Nephron (organoid): ENCODE measurements around the gene PKN3.
"Not testable (repeated sequence)": the region's sequence is repeated elsewhere in the genome, so short reads cannot be mapped to it uniquely, and the experiment has no call there.

Experiments used
- H3K27ac Mint-ChIP-seq, 3 experiments: 2 replicates each; pipeline ENCODE4 v1.8.0; 2020; ENCODE audit warnings: mixed read lengths in 3 of 3, mild to moderate bottlenecking in 2 of 3, moderate library complexity in 1 of 3
- H3K27me3 Mint-ChIP-seq: 2 replicates; pipeline ENCODE4 v1.8.0; 2021; ENCODE audit warnings: low read depth, mild to moderate bottlenecking, moderate library complexity, mixed read lengths
- H3K36me3 Mint-ChIP-seq: 2 replicates; pipeline ENCODE4 v1.8.0; 2020; ENCODE audit warnings: low read depth, mixed read lengths
- H3K4me1 Mint-ChIP-seq: 2 replicates; pipeline ENCODE4 v1.8.0; 2020; ENCODE audit warnings: mixed read lengths
- H3K4me3 Mint-ChIP-seq, 3 experiments: 2 replicates each; pipeline ENCODE4 v1.8.0; 2020; ENCODE audit warnings: mild to moderate bottlenecking in 3 of 3, mixed read lengths in 3 of 3, moderate library complexity in 2 of 3
- H3K9me3 Mint-ChIP-seq: 2 replicates; pipeline ENCODE4 v1.8.0; 2020; ENCODE audit warnings: mixed read lengths
- TF ChIP-seq, protein P1 (sequence below), 3 experiments: fragments of 200-600 bp; sonication (generic); IDR thresholded peaks; one replicate each; pipeline ENCODE4 v1.5.0; 2021; ENCODE audit warnings: antibody characterized with exemption in 3 of 3; ENCODE audit not compliant: unreplicated experiment in 3 of 3

The PKN3 gene

DNA sequence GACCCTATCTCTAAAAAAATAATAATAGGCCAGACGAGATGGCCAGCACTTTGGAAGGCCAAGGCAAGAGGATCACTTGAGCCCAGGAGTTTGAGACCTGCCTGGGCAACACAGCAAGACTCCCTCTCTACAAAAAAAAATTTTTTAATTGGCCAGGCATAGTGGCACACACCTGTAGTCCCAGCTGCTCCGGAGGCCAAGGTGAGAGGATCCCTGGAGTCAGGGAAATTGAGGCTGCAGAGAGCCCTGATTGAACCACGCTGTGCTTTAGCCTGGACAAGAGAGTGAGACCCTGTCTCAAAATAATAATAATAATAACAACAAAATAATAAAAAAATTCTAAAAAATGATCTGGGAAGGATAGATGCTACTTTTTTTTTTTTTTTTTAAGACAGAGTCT lies 44.5 kb upstream of the PKN3 start:
- Mint-ChIP-seq H3K4me3 (peak overlapping the region in 2 of 3 experiments; percentile 89 to 95), H3K27me3 (no peaks in the 10 kb centered on the region), H3K36me3 (no peaks in the 10 kb centered on the region), H3K9me3 (no peaks in the 10 kb centered on the region), H3K27ac (peak overlapping the region; percentile 100), H3K4me1 (peaks cover 6% of the 10 kb centered on the region)
- TF ChIP-seq, protein P1, sequence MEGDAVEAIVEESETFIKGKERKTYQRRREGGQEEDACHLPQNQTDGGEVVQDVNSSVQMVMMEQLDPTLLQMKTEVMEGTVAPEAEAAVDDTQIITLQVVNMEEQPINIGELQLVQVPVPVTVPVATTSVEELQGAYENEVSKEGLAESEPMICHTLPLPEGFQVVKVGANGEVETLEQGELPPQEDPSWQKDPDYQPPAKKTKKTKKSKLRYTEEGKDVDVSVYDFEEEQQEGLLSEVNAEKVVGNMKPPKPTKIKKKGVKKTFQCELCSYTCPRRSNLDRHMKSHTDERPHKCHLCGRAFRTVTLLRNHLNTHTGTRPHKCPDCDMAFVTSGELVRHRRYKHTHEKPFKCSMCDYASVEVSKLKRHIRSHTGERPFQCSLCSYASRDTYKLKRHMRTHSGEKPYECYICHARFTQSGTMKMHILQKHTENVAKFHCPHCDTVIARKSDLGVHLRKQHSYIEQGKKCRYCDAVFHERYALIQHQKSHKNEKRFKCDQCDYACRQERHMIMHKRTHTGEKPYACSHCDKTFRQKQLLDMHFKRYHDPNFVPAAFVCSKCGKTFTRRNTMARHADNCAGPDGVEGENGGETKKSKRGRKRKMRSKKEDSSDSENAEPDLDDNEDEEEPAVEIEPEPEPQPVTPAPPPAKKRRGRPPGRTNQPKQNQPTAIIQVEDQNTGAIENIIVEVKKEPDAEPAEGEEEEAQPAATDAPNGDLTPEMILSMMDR (IDR thresholded peaks at IDR 0.05; ENCODE audit: unreplicated experiment in 3 of 3), result no peak

DNA sequence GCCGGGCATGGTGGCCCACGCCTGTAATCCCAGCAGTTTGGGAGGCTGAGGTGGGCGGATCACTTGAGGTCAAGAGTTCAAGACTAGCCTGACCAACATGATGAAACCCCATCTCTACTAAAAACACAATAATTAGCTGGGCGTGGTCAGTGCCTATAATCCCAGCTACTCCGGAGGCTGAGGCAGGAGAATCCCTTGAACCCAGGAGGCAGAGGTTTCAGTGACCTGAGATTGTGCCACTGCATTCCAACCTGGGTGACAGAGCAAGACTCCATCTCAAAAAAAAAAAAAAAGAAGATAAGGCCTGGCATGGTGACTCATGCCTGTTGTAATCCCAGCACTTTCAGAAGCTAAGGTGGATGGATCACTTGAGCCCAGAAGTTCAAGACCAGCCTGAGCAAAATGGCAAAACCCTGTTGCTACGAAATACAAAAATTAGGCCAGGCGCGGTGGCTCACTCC lies 35.8 kb upstream of the PKN3 start:
- H3K4me3 Mint-ChIP-seq, H3K4me1 Mint-ChIP-seq, H3K27me3 Mint-ChIP-seq, H3K9me3 Mint-ChIP-seq, H3K36me3 Mint-ChIP-seq, H3K27ac Mint-ChIP-seq: not testable (repeated sequence)

DNA sequence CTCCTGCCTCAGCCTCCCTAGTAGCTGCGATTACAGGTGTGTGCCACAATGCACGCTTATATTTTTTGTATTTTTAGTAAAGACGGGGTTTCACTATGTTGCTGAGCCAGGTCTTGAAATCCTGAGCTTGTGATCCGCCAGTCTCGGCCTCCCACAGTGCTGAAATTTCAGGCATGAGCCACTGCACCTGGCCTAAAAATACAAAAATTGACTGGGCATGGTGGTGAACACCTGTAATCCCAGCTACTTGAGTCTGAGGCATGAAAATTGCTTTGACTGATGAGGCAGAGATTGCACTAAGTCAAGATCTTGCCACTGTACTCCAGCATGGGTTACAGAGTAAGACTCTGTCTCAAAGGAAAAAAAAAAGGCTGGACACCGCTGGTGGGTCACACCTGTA lies 32.5 kb upstream of the PKN3 start:
- H3K27me3 Mint-ChIP-seq, result no peaks in the 10 kb centered on the region
- no peaks in the 10 kb centered on the region for H3K4me1 Mint-ChIP-seq
- no peak overlapping the region for H3K4me3 Mint-ChIP-seq
- TF ChIP-seq, protein P1 (IDR thresholded peaks at IDR 0.05; ENCODE audit: unreplicated experiment in 3 of 3), result no peak
- no peak overlapping the region for H3K27ac Mint-ChIP-seq
- no peaks in the 10 kb centered on the region for H3K9me3 Mint-ChIP-seq
- no peaks in the 10 kb centered on the region for H3K36me3 Mint-ChIP-seq

DNA sequence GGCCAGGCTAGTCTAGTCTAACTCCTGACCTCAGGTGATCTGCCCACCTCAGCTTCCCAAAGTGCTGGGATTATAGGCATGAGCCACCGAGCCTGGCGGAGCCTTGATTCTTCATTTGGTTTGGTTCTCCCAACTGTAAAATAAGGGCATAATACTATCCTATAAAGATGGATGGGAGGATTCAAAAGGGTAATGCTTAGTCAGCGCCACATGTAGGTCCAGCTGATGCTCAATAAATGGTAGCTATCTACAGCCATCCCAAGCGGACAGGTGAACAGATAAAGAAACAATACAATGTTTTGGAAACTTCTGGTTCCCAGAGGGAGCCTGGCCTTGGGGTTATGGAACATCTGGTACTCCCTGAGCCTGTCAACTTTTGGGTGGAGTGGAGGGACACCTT lies 26.9 kb upstream of the PKN3 start:
- Mint-ChIP-seq H3K9me3 (no peaks in the 10 kb centered on the region), H3K36me3 (no peaks in the 10 kb centered on the region), H3K27me3 (no peaks in the 10 kb centered on the region), H3K4me1 (no peaks in the 10 kb centered on the region), H3K4me3 (no peak overlapping the region), H3K27ac (no peak overlapping the region)
- TF ChIP-seq, protein P1 (IDR thresholded peaks at IDR 0.05; ENCODE audit: unreplicated experiment in 3 of 3), result no peak

DNA sequence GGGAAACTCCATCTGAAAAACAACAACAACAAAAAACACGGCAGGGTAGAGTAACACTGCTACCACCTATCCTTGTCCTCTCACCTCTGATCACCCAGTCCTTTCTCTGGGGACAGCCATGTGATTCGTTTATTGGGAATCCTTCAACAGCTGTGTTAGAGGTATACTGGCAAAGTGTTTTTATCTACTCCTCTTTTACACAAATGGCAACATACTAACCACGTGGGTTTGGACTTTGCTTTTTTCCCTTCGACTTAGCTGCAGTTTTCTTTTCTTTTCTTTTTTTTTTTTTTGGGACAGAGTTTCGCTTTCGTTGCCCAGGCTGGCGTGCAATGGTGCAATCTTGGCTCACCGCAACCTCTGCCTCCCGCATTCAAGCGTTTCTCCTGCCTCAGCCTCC lies 24.5 kb upstream of the PKN3 start:
- H3K27ac Mint-ChIP-seq, result no peak overlapping the region
- no peaks in the 10 kb centered on the region for H3K4me1 Mint-ChIP-seq
- no peaks in the 10 kb centered on the region for H3K9me3 Mint-ChIP-seq
- TF ChIP-seq, protein P1 (IDR thresholded peaks at IDR 0.05; ENCODE audit: unreplicated experiment in 3 of 3), result no peak
- no peak overlapping the region for H3K4me3 Mint-ChIP-seq
- H3K27me3 Mint-ChIP-seq, result no peaks in the 10 kb centered on the region
- no peaks in the 10 kb centered on the region for H3K36me3 Mint-ChIP-seq

DNA sequence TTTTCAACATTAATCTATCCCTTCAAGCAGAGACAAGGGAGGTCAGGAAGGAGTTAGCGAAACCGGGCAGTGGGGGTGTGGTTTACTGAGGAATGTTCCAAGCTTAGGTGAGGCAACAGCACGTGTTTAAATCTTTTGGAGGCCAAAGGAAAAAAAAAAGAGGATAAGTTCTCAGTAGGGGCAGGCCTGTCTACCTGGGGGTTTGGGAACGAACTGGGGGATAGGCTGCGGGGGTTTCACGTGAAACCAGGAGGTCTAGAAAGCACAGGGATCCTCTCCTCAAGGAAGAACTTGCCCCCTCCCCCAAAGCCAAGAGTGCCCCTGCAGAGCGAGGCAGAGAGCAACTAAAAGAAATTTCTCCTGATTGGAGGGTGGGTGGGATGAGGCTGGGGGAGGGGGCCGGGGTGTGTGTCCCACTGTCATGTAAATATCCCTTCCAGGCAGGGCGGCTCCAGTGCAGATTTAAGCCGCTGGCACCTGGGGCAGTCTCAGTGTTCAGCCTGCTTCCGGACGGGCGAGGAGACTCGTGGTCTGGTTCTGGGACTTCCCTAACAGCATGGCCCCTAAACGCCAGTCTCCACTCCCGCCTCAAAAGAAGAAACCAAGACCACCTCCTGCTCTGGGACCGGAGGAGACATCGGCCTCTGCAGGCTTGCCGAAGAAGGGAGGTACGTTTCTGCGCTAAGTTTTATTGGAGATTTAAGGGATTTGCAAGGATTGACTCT lies 18.8 kb upstream of the PKN3 start:
- no peaks in the 10 kb centered on the region for H3K36me3 Mint-ChIP-seq
- H3K27me3 Mint-ChIP-seq, result no peaks in the 10 kb centered on the region
- TF ChIP-seq, protein P1 (IDR thresholded peaks at IDR 0.05; ENCODE audit: unreplicated experiment in 3 of 3), result no peak
- H3K27ac Mint-ChIP-seq, result peak overlapping the region; percentile 97 to 98 (median 98)
- peak overlapping the region; percentile 92 to 98 (median 96) for H3K4me3 Mint-ChIP-seq
- peaks cover 39% of the 10 kb centered on the region for H3K4me1 Mint-ChIP-seq
- no peaks in the 10 kb centered on the region for H3K9me3 Mint-ChIP-seq
